HCT116 (cell line): ENCODE measurements around the gene VPS25. TPM values are rescaled to one million over a fixed set of nuclear protein-coding genes. Genes with fewer than 3 reads are reported as not detected.

Experiments used
- ATAC-seq: fragments of 200-7000 bp; cut with Tn5 transposase; 2 replicates; pipeline ENCODE4 v1.9.1; 2020; ENCODE audit warnings: mild to moderate bottlenecking, moderate library complexity
- BruUV-seq: library from RNA; stranded (reverse); fragments of 400-500 nt; replicated peaks from 2 replicates; lab custom pipeline; 2021; lab: Mats Ljungman, UMichigan
- CTCF ChIA-PET: fragments of 300-600 bp; sonication (Branson Sonifier 250); formaldehyde crosslinking; loops from one replicate; lab custom pipeline; 2021; ENCODE audit warnings: antibody characterized with exemption; lab: Charles Lee
- POLR2A ChIA-PET: fragments of 300-600, 350-600 bp; sonication (Branson Sonifier 250); formaldehyde crosslinking; loops from one replicate; lab custom pipeline; 2021; ENCODE audit warnings: antibody characterized with exemption; lab: Charles Lee
- RAD21 ChIA-PET, 2 experiments: fragments of 300-600 bp; sonication (Branson Sonifier 250); formaldehyde crosslinking; loops; one replicate each; lab custom pipeline; 2023; ENCODE audit warnings: low total read pairs in 2 of 2; ENCODE audit not compliant: uncharacterized antibody in 2 of 2, unreplicated experiment in 2 of 2, low non-redundant PET in 1 of 2; lab: Charles Lee
- DNase-seq: peaks from one replicate; pipeline ENCODE4 v3.0.0-alpha.2; 2010; ENCODE audit warnings: low read depth, low spot score
- H2AFZ ChIP-seq: fragments of 200-600 bp; shearing (Covaris generic), sonication (generic); 2 replicates; pipeline ENCODE4 v1.6.1; 2017; ENCODE audit warnings: low read depth, mixed run types, mixed read lengths, antibody characterized with exemption, low read length; ENCODE audit not compliant: poor library complexity, severe bottlenecking
- H3K27ac ChIP-seq: 2 replicates; pipeline ENCODE4 v1.5.1; 2012; ENCODE audit warnings: low read depth, low read length
- H3K27me3 ChIP-seq: fragments of 200-600 bp; sonication (generic); 2 replicates; pipeline ENCODE4 v1.6.1; 2016; ENCODE audit warnings: mixed run types, low read length, mixed read lengths; ENCODE audit not compliant: insufficient read depth
- H3K36me3 ChIP-seq, 2 experiments: fragments of 200-500 bp in 1 of 2; fragments of 200-600 bp in 1 of 2; sonication (Bioruptor generic) in 1 of 2; sonication (generic) in 1 of 2; 2 replicates each; pipeline versions ENCODE4 v1.5.1 to v1.6.1; 2014 to 2016; ENCODE audit warnings: low read length in 2 of 2, inconsistent platforms in 1 of 2, mixed read lengths in 1 of 2, mixed run types in 1 of 2; ENCODE audit not compliant: insufficient read depth in 2 of 2, control insufficient read depth in 1 of 2
- H3K4me1 ChIP-seq, 2 experiments: fragments of 200-600 bp in 1 of 2; sonication (generic) in 1 of 2; 2 replicates each; pipeline versions ENCODE4 v1.5.1 to v1.6.1; 2012 to 2017; ENCODE audit warnings: low read length in 2 of 2, inconsistent platforms in 1 of 2, mild to moderate bottlenecking in 1 of 2, mixed read lengths in 1 of 2, mixed run types in 1 of 2, moderate library complexity in 1 of 2; ENCODE audit not compliant: insufficient read depth in 2 of 2, control insufficient read depth in 1 of 2
- H3K4me2 ChIP-seq: fragments of 200-600 bp; sonication (generic); 2 replicates; pipeline ENCODE4 v1.6.1; 2017; ENCODE audit warnings: mixed run types, low read length, mixed read lengths
- H3K4me3 ChIP-seq, 2 experiments: fragments of 200-600 bp in 1 of 2; sonication (generic) in 1 of 2; replicated peaks in 1 of 2; 2 replicates each; pipeline ENCODE4 v1.5.1; 2011 to 2016; ENCODE audit warnings: low read length in 2 of 2, control low read depth in 1 of 2, low read depth in 1 of 2, mild to moderate bottlenecking in 1 of 2, mixed read lengths in 1 of 2, mixed run types in 1 of 2
- H3K79me2 ChIP-seq: fragments of 200-600 bp; sonication (generic); 2 replicates; pipeline ENCODE4 v1.6.1; 2017; ENCODE audit warnings: mild to moderate bottlenecking, mixed run types, low read length, moderate library complexity, mixed read lengths; ENCODE audit not compliant: insufficient read depth
- H3K9ac ChIP-seq: fragments of 200-600 bp; sonication (generic); 2 replicates; pipeline ENCODE4 v1.6.1; 2016; ENCODE audit warnings: low read length, mixed read lengths
- H3K9me2 ChIP-seq: fragments of 200-600 bp; sonication (generic), shearing (Covaris generic); 2 replicates; pipeline ENCODE4 v1.6.1; 2017; ENCODE audit warnings: mixed run types, mild to moderate bottlenecking, moderate library complexity; ENCODE audit not compliant: insufficient read depth
- H3K9me3 ChIP-seq, 2 experiments: fragments of 200-500 bp in 1 of 2; fragments of 200-600 bp in 1 of 2; sonication (Bioruptor generic) in 1 of 2; sonication (generic) in 1 of 2; 2 replicates each; pipeline ENCODE4 v1.6.1; 2014 to 2017; ENCODE audit warnings: low read length in 2 of 2, mixed read lengths in 2 of 2, inconsistent platforms in 1 of 2, low read depth in 1 of 2, mild to moderate bottlenecking in 1 of 2, mixed run types in 1 of 2, moderate library complexity in 1 of 2; ENCODE audit not compliant: control insufficient read depth in 1 of 2, insufficient read depth in 1 of 2
- H4K20me1 ChIP-seq: fragments of 200-600 bp; sonication (generic), shearing (Covaris generic); 2 replicates; pipeline ENCODE4 v1.6.1; 2017; ENCODE audit warnings: mixed run types, mild to moderate bottlenecking, moderate library complexity; ENCODE audit not compliant: insufficient read depth
- CBX3 ChIP-seq: IDR thresholded peaks from 2 replicates; pipeline ENCODE4 v1.6.1; 2012; ENCODE audit warnings: low read depth
- EGR1 ChIP-seq: IDR thresholded peaks from 2 replicates; pipeline ENCODE4 v1.6.1; 2012; ENCODE audit warnings: low read depth
- EZH2 ChIP-seq: fragments of 200-600 bp; sonication (generic); IDR thresholded peaks from 2 replicates; pipeline ENCODE4 v1.6.1; 2017; ENCODE audit warnings: antibody characterized with exemption, mixed run types
- EZH2phosphoT487 ChIP-seq: fragments of 200-600 bp; IDR thresholded peaks from 2 replicates; pipeline ENCODE4 v1.6.1; 2018; ENCODE audit warnings: antibody characterized with exemption, borderline replicate concordance
- FOSL1 ChIP-seq: IDR thresholded peaks from 2 replicates; pipeline ENCODE4 v1.6.1; 2012; ENCODE audit warnings: low read depth
- JUND ChIP-seq: IDR thresholded peaks from 2 replicates; pipeline ENCODE4 v1.6.1; 2012
- POLR2AphosphoS5 ChIP-seq: IDR thresholded peaks from 2 replicates; pipeline ENCODE4 v1.6.1; 2011; ENCODE audit warnings: mild to moderate bottlenecking, low read depth, low read length, moderate library complexity
- RAD21 ChIP-seq: IDR thresholded peaks from 2 replicates; pipeline ENCODE4 v1.6.1; 2012; ENCODE audit warnings: low read depth, mild to moderate bottlenecking
- REST ChIP-seq: IDR thresholded peaks from 2 replicates; pipeline ENCODE4 v1.6.1; 2012; ENCODE audit warnings: low read depth
- SIN3A ChIP-seq: IDR thresholded peaks from 2 replicates; pipeline ENCODE4 v1.6.1; 2012; ENCODE audit warnings: low read depth
- SP1 ChIP-seq: IDR thresholded peaks from 2 replicates; pipeline ENCODE4 v1.6.1; 2012; ENCODE audit warnings: low read depth
- TCF7L2 ChIP-seq: IDR thresholded peaks from 2 replicates; pipeline ENCODE4 v1.7.0; 2011; ENCODE audit warnings: borderline replicate concordance, inconsistent platforms; ENCODE audit not compliant: insufficient read depth, insufficient read length; ENCODE audit errors: extremely low read depth
- ZBTB33 ChIP-seq: IDR thresholded peaks from 2 replicates; pipeline ENCODE4 v1.6.1; 2011; ENCODE audit warnings: mild to moderate bottlenecking, low read length, moderate library complexity; ENCODE audit not compliant: insufficient replicate concordance; ENCODE audit errors: extremely low read depth
- ZNF274 ChIP-seq: fragments of 200-500 bp; sonication (Bioruptor generic); IDR thresholded peaks from 2 replicates; pipeline ENCODE4 v1.6.1; 2014; ENCODE audit warnings: mild to moderate bottlenecking, low read depth, low read length, inconsistent platforms
- intact Hi-C: fragments of 100-400 bp; cut with micrococcal nuclease; formaldehyde crosslinking; loops from 2 replicates; pipeline ENCODE4 v1.10.0; 2022
- total RNA-seq: library from RNA; stranded (reverse); gene quantifications from one replicate; pipeline ENCODE4 v1.2.1, GENCODE V29; 2021; ENCODE audit not compliant: unreplicated experiment

The VPS25 gene
- total RNA-seq, 1 experiment from 2014 or later = 57.0 TPM

- no peaks in the 10 kb centered on the region for H3K4me1 ChIP-seq
- H3K27ac ChIP-seq = no peak overlapping the region
- intact Hi-C loops = no loop called here
- no peak overlapping the region for H3K4me3 ChIP-seq
- DNase-seq (no peak), ATAC-seq (no peak)
- H3K27me3 ChIP-seq = no peaks in the 10 kb centered on the region
- H4K20me1 ChIP-seq = no peaks in the 10 kb centered on the region
- H3K36me3 ChIP-seq = no peaks in the 10 kb centered on the region
- TF ChIP-seq EZH2 = no peak
- ChIA-PET POLR2A (no interaction called here), CTCF (interaction anchor here (3.1 kb wide), 1 partner anchor 12 kb away, joined by 24 read pairs; no protein-coding TSS in a partner anchor), RAD21 (no interaction called here)
- no peaks in the 10 kb centered on the region for H3K79me2 ChIP-seq
- H3K9ac ChIP-seq = no peak overlapping the region
- no peak overlapping the region for H2AFZ ChIP-seq
- no TSS peak for BruUV-seq
- no peaks in the 10 kb centered on the region for H3K9me2 ChIP-seq
- no peak overlapping the region for H3K4me2 ChIP-seq
- no peaks in the 10 kb centered on the region for H3K9me3 ChIP-seq
Observed at GRCh38 chr17:42751628-42752027, 21.6 kb upstream of the VPS25 start.

GRCh38 chr17:42754782-42755181 lies 18.5 kb upstream of the VPS25 start:
- Histone ChIP-seq H3K4me1 (no peaks in the 10 kb centered on the region), H3K79me2 (no peaks in the 10 kb centered on the region), H3K4me3 (no peak overlapping the region), H3K4me2 (no peak overlapping the region), H4K20me1 (no peaks in the 10 kb centered on the region), H3K36me3 (no peaks in the 10 kb centered on the region), H3K9me3 (no peaks in the 10 kb centered on the region), H3K27me3 (no peaks in the 10 kb centered on the region), H3K9ac (no peak overlapping the region), H3K27ac (no peak overlapping the region), H3K9me2 (no peaks in the 10 kb centered on the region), H2AFZ (no peak overlapping the region)
- intact Hi-C loops = no loop called here
- DNase-seq = no peak
- ChIA-PET CTCF (interaction anchor here (1.7 kb wide), 1 partner anchor 9 kb away, joined by 16 read pairs; no protein-coding TSS in a partner anchor), RAD21 (no interaction called here), POLR2A (no interaction called here)
- ATAC-seq = no peak
- BruUV-seq = no TSS peak
- TF ChIP-seq REST (no peak), TCF7L2 (no peak), EGR1 (no peak), JUND (no peak), SP1 (no peak), EZH2phosphoT487 (no peak), CBX3 (no peak), FOSL1 (no peak), ZBTB33 (no peak), POLR2AphosphoS5 (no peak), ZNF274 (no peak), SIN3A (no peak), RAD21 (no peak)
